ENCODE results near the gene RANBP17.
"Not testable (repeated sequence)": the region's sequence is repeated elsewhere in the genome, so short reads cannot be mapped to it uniquely, and the experiment has no call there.

Gene RANBP17

GRCh38 chr5:170849374-170849773, 12.4 kb upstream of the RANBP17 start:
- Mint-ChIP-seq H3K27ac (no peak overlapping the region), H3K36me3 (ENCODE audit: low read depth) (no peaks in the 10 kb centered on the region), H3K4me1 (ENCODE audit: low read depth) (no peaks in the 10 kb centered on the region), H3K4me3 (no peak overlapping the region), H3K9me3 (no peaks in the 10 kb centered on the region), H3K27me3 (ENCODE audit: low read depth) (no peaks in the 10 kb centered on the region)
- DNase-seq (ENCODE audit: low spot score): no peak

- Mint-ChIP-seq H3K4me3 (no peak overlapping the region), H3K36me3 (ENCODE audit: low read depth) (no peaks in the 10 kb centered on the region), H3K4me1 (ENCODE audit: low read depth) (no peaks in the 10 kb centered on the region), H3K27me3 (ENCODE audit: low read depth) (no peaks in the 10 kb centered on the region), H3K9me3 (peaks cover 9% of the 10 kb centered on the region), H3K27ac (no peak overlapping the region)
- DNase-seq (ENCODE audit: low spot score): no peak
Observed at GRCh38 chr5:170854566-170854965, 7.3 kb upstream of the RANBP17 start.

- peaks cover 24% of the 10 kb centered on the region for H3K9me3 Mint-ChIP-seq
Observed at GRCh38 chr5:170857066-170857465, 4.8 kb upstream of the RANBP17 start.

GRCh38 chr5:170860415-170860814, 1.4 kb upstream of the RANBP17 start:
- DNase-seq (ENCODE audit: low spot score): no peak
- Mint-ChIP-seq H3K27me3 (ENCODE audit: low read depth) (peaks cover 29% of the 10 kb centered on the region), H3K9me3 (peaks cover 29% of the 10 kb centered on the region), H3K4me3 (no peak overlapping the region), H3K27ac (no peak overlapping the region), H3K36me3 (ENCODE audit: low read depth) (peaks cover 9% of the 10 kb centered on the region), H3K4me1 (ENCODE audit: low read depth) (no peaks in the 10 kb centered on the region)

More at GRCh38 chr5:170857066-170857465, 4.8 kb upstream of the RANBP17 start:
- peaks cover 9% of the 10 kb centered on the region for H3K36me3 Mint-ChIP-seq (ENCODE audit: low read depth)
- DNase-seq (ENCODE audit: low spot score): no peak
- no peak overlapping the region for H3K4me3 Mint-ChIP-seq
- peaks cover 12% of the 10 kb centered on the region for H3K27me3 Mint-ChIP-seq (ENCODE audit: low read depth)
- H3K4me1 Mint-ChIP-seq (ENCODE audit: low read depth): no peaks in the 10 kb centered on the region
- no peak overlapping the region for H3K27ac Mint-ChIP-seq

GRCh38 chr5:170860818-170861666, 776 bp upstream of the RANBP17 start:
- DNase-seq (ENCODE audit: low spot score): no peak
- Mint-ChIP-seq H3K9me3 (peaks cover 29% of the 10 kb centered on the region), H3K27me3 (ENCODE audit: low read depth) (peaks cover 29% of the 10 kb centered on the region), H3K4me3 (no peak overlapping the region), H3K36me3 (ENCODE audit: low read depth) (peaks cover 9% of the 10 kb centered on the region), H3K4me1 (ENCODE audit: low read depth) (no peaks in the 10 kb centered on the region), H3K27ac (no peak overlapping the region)

GRCh38 chr5:170861667-170861916, 226 bp upstream of the RANBP17 start:
- peaks cover 9% of the 10 kb centered on the region for H3K36me3 Mint-ChIP-seq (ENCODE audit: low read depth)
- H3K27me3 Mint-ChIP-seq (ENCODE audit: low read depth): peaks cover 29% of the 10 kb centered on the region
- DNase-seq (ENCODE audit: low spot score): no peak
- H3K9me3 Mint-ChIP-seq: peaks cover 29% of the 10 kb centered on the region
- no peaks in the 10 kb centered on the region for H3K4me1 Mint-ChIP-seq (ENCODE audit: low read depth)
- no peak overlapping the region for H3K4me3 Mint-ChIP-seq
- H3K27ac Mint-ChIP-seq: no peak overlapping the region

GRCh38 chr5:170863646-170864045, 1.8 kb downstream of the RANBP17 start:
- no peak overlapping the region for H3K27ac Mint-ChIP-seq
- peaks cover 29% of the 10 kb centered on the region for H3K9me3 Mint-ChIP-seq
- H3K36me3 Mint-ChIP-seq (ENCODE audit: low read depth): peaks cover 9% of the 10 kb centered on the region
- H3K27me3 Mint-ChIP-seq (ENCODE audit: low read depth): peaks cover 29% of the 10 kb centered on the region
- no peak for DNase-seq (ENCODE audit: low spot score)
- H3K4me3 Mint-ChIP-seq: no peak overlapping the region
- no peaks in the 10 kb centered on the region for H3K4me1 Mint-ChIP-seq (ENCODE audit: low read depth)

GRCh38 chr5:170865622-170866021, 3.8 kb downstream of the RANBP17 start:
- no peak overlapping the region for H3K4me3 Mint-ChIP-seq
- no peak for DNase-seq (ENCODE audit: low spot score)
- H3K4me1 Mint-ChIP-seq (ENCODE audit: low read depth): no peaks in the 10 kb centered on the region
- H3K27ac Mint-ChIP-seq: no peak overlapping the region
- peaks cover 27% of the 10 kb centered on the region for H3K27me3 Mint-ChIP-seq (ENCODE audit: low read depth)
- peaks cover 8% of the 10 kb centered on the region for H3K36me3 Mint-ChIP-seq (ENCODE audit: low read depth)
- H3K9me3 Mint-ChIP-seq: peaks cover 15% of the 10 kb centered on the region

GRCh38 chr5:170867825-170868224, 6.0 kb downstream of the RANBP17 start:
- Mint-ChIP-seq H3K27ac (no peak overlapping the region), H3K36me3 (ENCODE audit: low read depth) (no peaks in the 10 kb centered on the region), H3K4me3 (no peak overlapping the region), H3K9me3 (peaks cover 9% of the 10 kb centered on the region), H3K27me3 (ENCODE audit: low read depth) (peaks cover 13% of the 10 kb centered on the region), H3K4me1 (ENCODE audit: low read depth) (no peaks in the 10 kb centered on the region)
- no peak for DNase-seq (ENCODE audit: low spot score)

GRCh38 chr5:170870390-170870789, 8.6 kb downstream of the RANBP17 start:
- not testable (repeated sequence) for DNase-seq (ENCODE audit: low spot score); H3K27me3 Mint-ChIP-seq (ENCODE audit: low read depth); H3K27ac Mint-ChIP-seq; H3K4me3 Mint-ChIP-seq; H3K36me3 Mint-ChIP-seq (ENCODE audit: low read depth); H3K4me1 Mint-ChIP-seq (ENCODE audit: low read depth); H3K9me3 Mint-ChIP-seq

GRCh38 chr5:170874017-170874416, 12.2 kb downstream of the RANBP17 start:
- Mint-ChIP-seq H3K27ac (no peak overlapping the region), H3K27me3 (ENCODE audit: low read depth) (no peaks in the 10 kb centered on the region), H3K36me3 (ENCODE audit: low read depth) (no peaks in the 10 kb centered on the region), H3K4me3 (no peak overlapping the region), H3K4me1 (ENCODE audit: low read depth) (no peaks in the 10 kb centered on the region), H3K9me3 (peaks cover 9% of the 10 kb centered on the region)
- no peak for DNase-seq (ENCODE audit: low spot score)

GRCh38 chr5:170875811-170876210, 14.0 kb downstream of the RANBP17 start:
- Mint-ChIP-seq H3K4me1 (ENCODE audit: low read depth) (no peaks in the 10 kb centered on the region), H3K27me3 (ENCODE audit: low read depth) (no peaks in the 10 kb centered on the region), H3K9me3 (peaks cover 9% of the 10 kb centered on the region), H3K4me3 (no peak overlapping the region), H3K36me3 (ENCODE audit: low read depth) (no peaks in the 10 kb centered on the region), H3K27ac (no peak overlapping the region)
- DNase-seq (ENCODE audit: low spot score): no peak

GRCh38 chr5:170880084-170880483, 18.3 kb downstream of the RANBP17 start:
- Mint-ChIP-seq H3K36me3 (ENCODE audit: low read depth) (no peaks in the 10 kb centered on the region), H3K9me3 (no peaks in the 10 kb centered on the region), H3K4me3 (no peak overlapping the region)

GRCh38 chr5:170882345-170882744, 20.5 kb downstream of the RANBP17 start:
- no peak overlapping the region for H3K4me3 Mint-ChIP-seq
- no peaks in the 10 kb centered on the region for H3K4me1 Mint-ChIP-seq (ENCODE audit: low read depth)
- no peak overlapping the region for H3K27ac Mint-ChIP-seq
- H3K36me3 Mint-ChIP-seq (ENCODE audit: low read depth): no peaks in the 10 kb centered on the region
- no peaks in the 10 kb centered on the region for H3K9me3 Mint-ChIP-seq
- no peaks in the 10 kb centered on the region for H3K27me3 Mint-ChIP-seq (ENCODE audit: low read depth)
- DNase-seq (ENCODE audit: low spot score): no peak

More at GRCh38 chr5:170880084-170880483, 18.3 kb downstream of the RANBP17 start:
- no peaks in the 10 kb centered on the region for H3K4me1 Mint-ChIP-seq (ENCODE audit: low read depth)
- H3K27ac Mint-ChIP-seq: no peak overlapping the region
- DNase-seq (ENCODE audit: low spot score): no peak
- H3K27me3 Mint-ChIP-seq (ENCODE audit: low read depth): no peaks in the 10 kb centered on the region

- Mint-ChIP-seq H3K36me3 (ENCODE audit: low read depth) (no peaks in the 10 kb centered on the region), H3K4me3 (no peak overlapping the region), H3K27me3 (ENCODE audit: low read depth) (no peaks in the 10 kb centered on the region), H3K27ac (no peak overlapping the region), H3K9me3 (no peaks in the 10 kb centered on the region), H3K4me1 (ENCODE audit: low read depth) (no peaks in the 10 kb centered on the region)
- DNase-seq (ENCODE audit: low spot score): no peak
Observed at GRCh38 chr5:170885256-170885655, 23.4 kb downstream of the RANBP17 start.
